AG04449 (cell line): Measurements from ENCODE around the gene MTUS2.

ENCODE experiments used
- CTCF ChIA-PET: fragments of 350-600 bp; formaldehyde crosslinking; extraction: SDS; loops from one replicate; lab custom pipeline; 2021; ENCODE audit warnings: antibody characterized with exemption; lab: Yijun Ruan, JAX
- POLR2A ChIA-PET: fragments of 400-600, 350-600 bp; formaldehyde crosslinking; extraction: SDS; loops from one replicate; lab custom pipeline; 2020; ENCODE audit warnings: antibody characterized with exemption, inconsistent platforms; lab: Yijun Ruan, JAX
- DNase-seq: peaks from one replicate; pipeline ENCODE4 v3.0.0-alpha.2; 2010; ENCODE audit warnings: low read depth, low spot score
- H3K4me3 ChIP-seq: 2 replicates; pipeline ENCODE4 v1.5.1; 2011; ENCODE audit warnings: low read depth, mild to moderate bottlenecking, control low read depth, low read length
- TF ChIP-seq, protein P1 (sequence below): IDR thresholded peaks from one replicate; pipeline ENCODE4 v1.5.1; 2011; ENCODE audit warnings: mild to moderate bottlenecking, moderate library complexity, low read length, control low read depth, inconsistent platforms; ENCODE audit not compliant: insufficient read depth; ENCODE audit errors: missing control alignments

MTUS2 gene

DNA sequence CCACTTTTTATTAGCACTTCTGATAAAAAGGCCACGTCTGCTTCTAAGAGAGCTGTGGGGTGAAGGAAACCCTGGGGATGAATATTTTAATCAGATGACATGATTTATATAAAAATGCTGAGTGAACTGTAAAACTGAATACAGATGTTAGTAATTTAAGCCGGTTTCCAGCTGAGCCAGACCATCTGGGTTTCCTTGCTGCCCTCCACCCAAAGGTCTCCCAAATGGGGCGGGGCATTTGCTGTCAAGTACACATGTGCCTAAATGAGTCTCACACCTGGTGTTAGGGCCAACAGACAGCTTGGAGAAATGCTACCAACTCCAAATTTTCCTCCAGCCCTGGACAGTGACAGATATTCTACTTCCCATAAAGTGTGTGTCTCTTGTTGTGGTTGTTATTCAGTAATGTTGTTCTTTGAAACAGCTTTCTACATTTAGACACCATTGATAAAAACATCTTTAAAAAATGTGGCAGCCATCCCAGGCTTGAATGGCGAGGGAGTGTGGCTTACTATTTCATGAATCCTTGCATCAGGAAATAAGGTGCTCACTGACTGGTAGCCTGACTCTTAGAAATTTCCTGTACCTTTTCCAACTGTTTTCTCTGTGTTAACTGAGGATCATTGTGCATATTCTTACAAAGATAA, 350.4 kb downstream of the MTUS2 start:
- ChIA-PET CTCF (no interaction called here), POLR2A (no interaction called here)
- TF ChIP-seq, protein P1, sequence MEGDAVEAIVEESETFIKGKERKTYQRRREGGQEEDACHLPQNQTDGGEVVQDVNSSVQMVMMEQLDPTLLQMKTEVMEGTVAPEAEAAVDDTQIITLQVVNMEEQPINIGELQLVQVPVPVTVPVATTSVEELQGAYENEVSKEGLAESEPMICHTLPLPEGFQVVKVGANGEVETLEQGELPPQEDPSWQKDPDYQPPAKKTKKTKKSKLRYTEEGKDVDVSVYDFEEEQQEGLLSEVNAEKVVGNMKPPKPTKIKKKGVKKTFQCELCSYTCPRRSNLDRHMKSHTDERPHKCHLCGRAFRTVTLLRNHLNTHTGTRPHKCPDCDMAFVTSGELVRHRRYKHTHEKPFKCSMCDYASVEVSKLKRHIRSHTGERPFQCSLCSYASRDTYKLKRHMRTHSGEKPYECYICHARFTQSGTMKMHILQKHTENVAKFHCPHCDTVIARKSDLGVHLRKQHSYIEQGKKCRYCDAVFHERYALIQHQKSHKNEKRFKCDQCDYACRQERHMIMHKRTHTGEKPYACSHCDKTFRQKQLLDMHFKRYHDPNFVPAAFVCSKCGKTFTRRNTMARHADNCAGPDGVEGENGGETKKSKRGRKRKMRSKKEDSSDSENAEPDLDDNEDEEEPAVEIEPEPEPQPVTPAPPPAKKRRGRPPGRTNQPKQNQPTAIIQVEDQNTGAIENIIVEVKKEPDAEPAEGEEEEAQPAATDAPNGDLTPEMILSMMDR, result no peak
- DNase-seq, result no peak
- no peak overlapping the region for H3K4me3 ChIP-seq

DNA sequence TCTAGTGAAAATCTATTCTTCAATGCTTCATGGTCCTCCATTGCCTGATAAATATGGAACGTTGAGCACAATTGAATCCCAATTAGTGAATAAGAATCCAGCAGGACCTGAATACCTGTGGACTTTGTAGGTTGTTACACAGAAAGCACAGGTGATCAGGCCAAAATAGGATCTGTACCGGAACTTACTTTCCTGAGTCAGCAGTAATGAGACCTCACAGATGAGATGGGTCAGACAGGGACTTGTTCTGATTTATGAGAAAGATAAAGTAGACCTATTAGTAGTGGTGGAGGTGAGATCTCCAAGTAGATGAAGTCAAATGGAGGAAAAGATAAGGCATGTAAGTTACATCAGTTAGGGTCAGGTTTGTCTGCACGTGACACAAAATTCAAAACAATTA, 351.1 kb downstream of the MTUS2 start:
- no peak for DNase-seq
- no peak overlapping the region for H3K4me3 ChIP-seq
- ChIA-PET POLR2A (no interaction called here), CTCF (no interaction called here)
- TF ChIP-seq, protein P1, result no peak

DNA sequence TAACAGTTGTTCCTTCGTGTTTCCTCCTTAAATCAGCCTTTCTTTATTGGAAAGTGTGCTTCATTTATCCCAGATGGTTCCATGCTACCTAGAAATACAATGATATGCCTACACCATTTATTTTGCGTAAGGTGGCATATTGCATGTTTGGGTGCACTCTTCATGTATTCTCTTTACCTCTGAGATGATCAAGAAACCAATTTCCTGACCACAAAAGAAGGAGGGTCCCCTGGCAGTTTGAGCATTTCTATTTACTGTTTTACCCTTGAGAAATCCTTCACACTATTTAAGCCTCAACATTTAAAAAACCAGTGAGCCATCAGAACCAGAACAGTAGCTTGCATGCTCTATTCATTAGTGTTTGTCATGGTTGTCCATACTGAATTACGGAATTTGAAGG, 354.0 kb downstream of the MTUS2 start:
- DNase-seq, result no peak
- TF ChIP-seq, protein P1, result no peak
- ChIA-PET CTCF (no interaction called here), POLR2A (no interaction called here)
- no peak overlapping the region for H3K4me3 ChIP-seq

DNA sequence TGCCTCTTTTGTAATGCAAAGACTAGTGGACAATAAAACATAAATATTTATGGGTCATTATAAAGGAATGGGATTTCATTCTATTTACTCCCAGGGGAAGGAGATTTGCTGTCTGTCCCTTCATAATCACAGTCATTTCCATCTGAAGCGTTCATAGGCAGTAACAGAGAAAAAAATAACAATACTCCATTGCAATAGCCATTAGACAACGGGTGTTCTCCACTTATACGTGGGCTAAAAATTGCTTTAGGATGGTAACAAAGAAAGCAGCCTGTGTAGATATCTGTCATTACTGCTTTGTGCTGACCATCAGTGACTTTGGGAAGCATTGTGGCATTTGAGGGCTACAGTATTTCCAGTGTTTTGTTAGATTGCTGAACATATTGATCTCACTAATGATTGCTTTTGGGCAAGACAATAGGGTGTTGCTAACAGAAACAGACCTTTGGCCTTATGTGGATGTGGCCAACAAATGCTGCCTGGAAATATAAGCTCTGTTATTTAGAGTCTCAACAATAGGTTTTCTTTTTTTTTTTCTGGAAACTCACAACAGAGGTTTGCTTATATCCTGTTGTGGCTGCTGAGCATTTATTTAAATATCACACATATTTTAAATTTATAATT, 355.2 kb downstream of the MTUS2 start:
- POLR2A ChIA-PET, result no interaction called here
- TF ChIP-seq, protein P1, result no peak
- CTCF ChIA-PET, result no interaction called here

DNA sequence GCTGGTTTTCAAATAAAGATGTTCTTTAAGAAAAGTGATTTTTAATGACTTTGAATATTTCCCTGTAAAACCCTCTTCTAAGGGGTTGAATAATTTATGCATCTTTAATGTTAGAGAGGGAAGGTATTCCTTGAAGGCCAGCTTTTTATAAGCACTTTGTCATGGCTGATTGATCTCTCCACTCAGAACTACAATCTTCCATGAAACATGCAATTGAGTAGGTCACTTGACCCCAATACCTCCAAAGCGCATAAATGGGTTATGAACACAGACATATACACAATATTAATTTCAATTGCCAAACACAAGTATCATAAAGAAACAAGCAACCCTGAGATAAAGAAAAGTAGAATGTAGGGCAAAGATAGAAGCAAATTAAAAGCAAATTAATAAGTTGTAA, 359.9 kb downstream of the MTUS2 start:
- POLR2A ChIA-PET, result no interaction called here
- CTCF ChIA-PET, result no interaction called here
- TF ChIP-seq, protein P1, result no peak
- DNase-seq, result no peak
- H3K4me3 ChIP-seq, result no peak overlapping the region

More for the DNA sequence above, 355.2 kb downstream of the MTUS2 start:
- no peak for DNase-seq
- H3K4me3 ChIP-seq, result no peak overlapping the region

DNA sequence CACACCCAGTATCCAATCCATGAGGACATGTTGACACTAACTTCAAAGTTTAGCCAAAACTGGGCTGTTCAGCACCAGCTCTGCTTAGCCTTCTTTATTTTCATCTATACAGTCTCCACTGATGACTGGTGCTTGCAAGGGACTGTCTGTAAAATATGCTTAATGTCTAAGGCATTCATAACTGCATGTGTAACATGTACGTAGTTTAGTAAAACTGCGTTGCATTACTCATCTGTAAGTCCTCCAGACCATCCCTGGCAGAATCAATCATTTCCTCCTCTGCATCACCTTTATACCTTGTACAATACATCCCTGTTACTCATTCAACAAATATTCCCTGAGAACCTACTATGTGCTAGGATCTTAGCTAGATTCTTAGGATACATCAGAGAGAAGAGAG, 362.1 kb downstream of the MTUS2 start:
- DNase-seq, result no peak
- ChIA-PET CTCF (no interaction called here), POLR2A (no interaction called here)
- TF ChIP-seq, protein P1, result no peak
- no peak overlapping the region for H3K4me3 ChIP-seq
